ENCODE measurements around the gene TTC32. TPM values are rescaled to one million over a fixed set of nuclear protein-coding genes. Genes with fewer than 3 reads are reported as not detected.

TTC32 gene
- total and polyA plus RNA-seq, 8 donors: 6.6 to 42.7 (median 32.8) TPM

GRCh38 chr2:19848029-19848750 lies 53.6 kb downstream of the TTC32 start:
- Histone ChIP-seq H3K4me3 (no peak overlapping the region), H3K27ac (no peak overlapping the region), H3K4me1 (no peaks in the 10 kb centered on the region), H3K36me3 (no peaks in the 10 kb centered on the region), H3K9me3 (no peaks in the 10 kb centered on the region), H3K27me3 (no peaks in the 10 kb centered on the region)
- intact Hi-C loops (cut with DNase I): no loop called here
- DNase-seq: no peak
- ATAC-seq: no peak
- no peak for TF ChIP-seq CTCF (IDR thresholded peaks at IDR 0.05)

GRCh38 chr2:19847486-19847885 lies 54.3 kb downstream of the TTC32 start:
- H3K4me3 ChIP-seq: no peak overlapping the region
- ATAC-seq (no peak), DNase-seq (no peak)
- no peaks in the 10 kb centered on the region for H3K4me1 ChIP-seq
- H3K27ac ChIP-seq: no peak overlapping the region
- intact Hi-C loops (cut with DNase I): no loop called here
- H3K9me3 ChIP-seq: no peaks in the 10 kb centered on the region
- no peak for TF ChIP-seq CTCF (IDR thresholded peaks at IDR 0.05)
- no peaks in the 10 kb centered on the region for H3K36me3 ChIP-seq
- H3K27me3 ChIP-seq: no peaks in the 10 kb centered on the region

Other genes with a start within 250 kb of the TTC32 start
- gene WDR35, start 88.1 kb upstream of the TTC32 start, total RNA-seq: 1 to 10 TPM; 8.0 to 8.1 TPM
- 10 to 100 TPM; 26.6 to 32.3 (median 28.7) TPM for gene WDR35, start 88.1 kb upstream of the TTC32 start, polyA plus RNA-seq (ENCODE audit: insufficient read length in 6 of 6)
- 1 to 10 TPM; 3.7 to 9.1 TPM for gene MATN3, start 110.7 kb upstream of the TTC32 start, total RNA-seq
- 10 to 100 TPM in 2 of 6 donors, 1 to 10 TPM in 4; 8.1 to 12.0 (median 9.7) TPM for gene MATN3, start 110.7 kb upstream of the TTC32 start, polyA plus RNA-seq (ENCODE audit: insufficient read length in 6 of 6)
- gene LAPTM4A, start 149.6 kb upstream of the TTC32 start, total RNA-seq: 100 to 1,000 TPM; 220 to 300 TPM
- gene LAPTM4A, start 149.6 kb upstream of the TTC32 start, polyA plus RNA-seq (ENCODE audit: insufficient read length in 6 of 6): 100 to 1,000 TPM; 442 to 531 (median 478) TPM

Measured in left lung (tissue), 10 donors.